CD4-positive, alpha-beta memory T cell (primary cell): ENCODE data around the gene CDH13. TPM values are rescaled to one million over a fixed set of nuclear protein-coding genes. Genes with fewer than 3 reads are reported as not detected.

Experiments used
- CTCF ChIA-PET: fragments of 350-600 bp; sonication (Branson Sonifier 250); formaldehyde crosslinking; loops from one replicate; lab custom pipeline; 2021; ENCODE audit warnings: inconsistent platforms; ENCODE audit not compliant: partially characterized antibody; lab: Charles Lee
- POLR2A ChIA-PET: fragments of 350-600 bp; sonication (Branson Sonifier 250); formaldehyde crosslinking; loops from one replicate; lab custom pipeline; 2021; ENCODE audit not compliant: partially characterized antibody; lab: Charles Lee
- DNase-seq, 5 donors: peaks; one replicate each; pipeline versions ENCODE4 v3.0.0 to v3.0.0-alpha.2; 2020 to 2022; ENCODE audit warnings: mixed read lengths in 1 of 5
- H3K27ac ChIP-seq: one replicate; pipeline ENCODE4 v1.7.0; 2013; ENCODE audit warnings: low read depth, low read length
- H3K27me3 ChIP-seq: 2 replicates; pipeline ENCODE4 v1.7.0; 2013; ENCODE audit warnings: mild to moderate bottlenecking, low read length, moderate library complexity; ENCODE audit not compliant: insufficient read depth
- H3K36me3 ChIP-seq: 2 replicates; pipeline ENCODE4 v1.7.0; 2013; ENCODE audit warnings: mild to moderate bottlenecking, low read length, moderate library complexity; ENCODE audit not compliant: insufficient read depth
- H3K4me1 ChIP-seq: 2 replicates; pipeline ENCODE4 v1.7.0; 2013; ENCODE audit warnings: mild to moderate bottlenecking, low read length, moderate library complexity; ENCODE audit not compliant: insufficient read depth
- H3K4me3 ChIP-seq, 2 donors: one replicate each; pipeline ENCODE4 v1.7.0; 2013; ENCODE audit warnings: low read length in 2 of 2, mild to moderate bottlenecking in 1 of 2
- H3K9me3 ChIP-seq, 2 donors: one replicate each; pipeline ENCODE4 v1.7.0; 2013; ENCODE audit warnings: low read length in 2 of 2, control low read depth in 1 of 2; ENCODE audit not compliant: control insufficient read depth in 1 of 2
- H3K27ac Mint-ChIP-seq, 7 donors: one replicate each; pipeline ENCODE4 v1.8.0; 2020 to 2021; ENCODE audit warnings: mixed read lengths in 7 of 7, mild to moderate bottlenecking in 6 of 7, inconsistent platforms in 3 of 7, moderate library complexity in 3 of 7
- H3K27me3 Mint-ChIP-seq, 2 donors: one replicate each; pipeline ENCODE4 v1.8.0; 2020 to 2021; ENCODE audit warnings: mixed read lengths in 2 of 2
- H3K36me3 Mint-ChIP-seq, 2 donors: one replicate each; pipeline ENCODE4 v1.8.0; 2020 to 2021; ENCODE audit warnings: mixed read lengths in 2 of 2, inconsistent platforms in 1 of 2, mild to moderate bottlenecking in 1 of 2
- H3K4me1 Mint-ChIP-seq, 4 donors: one replicate each; pipeline ENCODE4 v1.8.0; 2020 to 2021; ENCODE audit warnings: mixed read lengths in 4 of 4, mild to moderate bottlenecking in 1 of 4
- H3K4me3 Mint-ChIP-seq, 8 donors: one replicate each; pipeline ENCODE4 v1.8.0; 2020 to 2021; ENCODE audit warnings: mixed read lengths in 8 of 8, mild to moderate bottlenecking in 7 of 8, moderate library complexity in 6 of 8, inconsistent platforms in 3 of 8
- H3K9me3 Mint-ChIP-seq, 8 donors: one replicate each; pipeline ENCODE4 v1.8.0; 2020 to 2021; ENCODE audit warnings: mixed read lengths in 8 of 8, mild to moderate bottlenecking in 5 of 8, inconsistent platforms in 3 of 8, moderate library complexity in 1 of 8
- intact Hi-C: fragments of 100-400 bp; cut with micrococcal nuclease; formaldehyde crosslinking; loops from one replicate; pipeline ENCODE4 v1.15.1; 2023
- polyA plus RNA-seq, 2 donors: library from polyadenylated mRNA; unstranded; fragments of 300-500 nt; fragmentation: Illumina TruSeq; gene quantifications; one replicate each; pipeline ENCODE4 v1.2.3, GENCODE V29; 2021
- total RNA-seq, 2 experiments: library from RNA; stranded (reverse); gene quantifications; one replicate each; pipeline ENCODE4 v1.2.3, GENCODE V29; 2021

Gene CDH13
- total and polyA plus RNA-seq, 4 experiments from 2014 or later = not detected

DNA sequence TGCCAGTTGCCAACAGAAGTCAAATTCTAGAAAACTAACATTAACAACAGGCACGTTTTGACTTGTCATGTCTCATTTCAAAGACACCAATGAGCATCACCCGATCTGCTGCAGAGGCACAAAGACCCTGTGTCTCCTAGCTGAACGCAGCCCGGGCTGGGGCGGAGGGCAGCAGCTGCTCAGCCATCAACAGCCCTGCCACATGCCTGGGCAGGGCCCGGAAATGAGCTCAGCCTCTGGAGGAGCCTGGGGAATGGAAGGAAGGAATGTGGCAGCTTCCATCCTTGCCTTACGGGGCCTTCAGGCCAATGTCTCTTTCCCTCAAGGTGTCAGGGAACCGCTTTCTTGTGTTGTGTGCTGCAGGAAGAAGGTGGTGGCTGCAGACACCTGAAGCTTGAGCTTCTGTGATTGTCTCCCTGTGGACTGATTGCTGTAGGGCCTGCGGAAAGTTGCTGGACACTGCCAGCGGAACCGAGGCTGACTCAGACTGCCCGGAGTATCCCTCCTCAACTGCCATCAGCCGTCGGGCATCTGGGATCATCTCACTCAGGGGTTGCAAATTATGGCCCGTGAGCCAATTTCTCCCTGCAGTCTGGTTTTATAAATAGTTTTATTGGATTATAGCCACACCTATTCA lies 7.3 kb downstream of the CDH13 start:
- Mint-ChIP-seq H3K4me1 (no peaks in the 10 kb centered on the region), H3K9me3 (no peaks in the 10 kb centered on the region), H3K36me3 (no peaks in the 10 kb centered on the region), H3K4me3 (no peak overlapping the region), H3K27ac (no peak overlapping the region), H3K27me3 (peaks cover 12 to 21% of the 10 kb centered on the region in 2 donors)
- H3K9me3 ChIP-seq = no peaks in the 10 kb centered on the region
- intact Hi-C loops = loop anchor here (5.0 kb wide), 1 partner anchor 583 kb away; no protein-coding TSS in a partner anchor
- H3K4me1 ChIP-seq = no peaks in the 10 kb centered on the region
- H3K4me3 ChIP-seq = no peak overlapping the region
- ChIA-PET POLR2A (no interaction called here), CTCF (interaction anchor here (1.3 to 2.5 kb wide), 3 partner anchors 33 to 38 kb away, joined by 3 to 8 read pairs (median 7); no protein-coding TSS in a partner anchor)
- H3K27ac ChIP-seq = no peak overlapping the region
- no peaks in the 10 kb centered on the region for H3K36me3 ChIP-seq
- no peak for DNase-seq
- H3K27me3 ChIP-seq = no peaks in the 10 kb centered on the region

GRCh38 chr16:82634955-82635610 lies 8.3 kb downstream of the CDH13 start:
- no peak overlapping the region for H3K27ac ChIP-seq
- no peaks in the 10 kb centered on the region for H3K27me3 ChIP-seq
- no peaks in the 10 kb centered on the region for H3K9me3 ChIP-seq
- no peaks in the 10 kb centered on the region for H3K36me3 ChIP-seq
- peaks cover 0 to 4% (median 2%) of the 10 kb centered on the region in 4 donors for H3K4me1 Mint-ChIP-seq
- no peak overlapping the region for H3K27ac Mint-ChIP-seq
- peaks cover 10 to 14% of the 10 kb centered on the region in 2 donors for H3K27me3 Mint-ChIP-seq
- intact Hi-C loops = loop anchor here (5.0 kb wide), 1 partner anchor 582 kb away; no protein-coding TSS in a partner anchor
- no peaks in the 10 kb centered on the region for H3K9me3 Mint-ChIP-seq
- H3K36me3 Mint-ChIP-seq = no peaks in the 10 kb centered on the region
- H3K4me1 ChIP-seq = no peaks in the 10 kb centered on the region
- no peak overlapping the region for H3K4me3 ChIP-seq
- no peak overlapping the region for H3K4me3 Mint-ChIP-seq
- CTCF ChIA-PET = no interaction called here
- no peak for DNase-seq
- POLR2A ChIA-PET = no interaction called here

GRCh38 chr16:82636485-82636884 lies 9.7 kb downstream of the CDH13 start:
- peaks cover 0 to 6% of the 10 kb centered on the region in 2 donors for H3K27me3 Mint-ChIP-seq
- intact Hi-C loops = no loop called here
- POLR2A ChIA-PET = no interaction called here

GRCh38 chr16:82636958-82637357 lies 10.2 kb downstream of the CDH13 start:
- Histone ChIP-seq H3K4me1 (peaks cover 5% of the 10 kb centered on the region), H3K4me3 (no peak overlapping the region), H3K27me3 (no peaks in the 10 kb centered on the region), H3K36me3 (no peaks in the 10 kb centered on the region), H3K9me3 (no peaks in the 10 kb centered on the region), H3K27ac (no peak overlapping the region)
- Mint-ChIP-seq H3K27ac (no peak overlapping the region), H3K4me3 (no peak overlapping the region), H3K4me1 (peaks cover 4 to 7% (median 5%) of the 10 kb centered on the region in 4 donors), H3K36me3 (no peaks in the 10 kb centered on the region), H3K27me3 (peaks cover 0 to 4% of the 10 kb centered on the region in 2 donors), H3K9me3 (no peaks in the 10 kb centered on the region)
- DNase-seq = no peak
- intact Hi-C loops = no loop called here
- ChIA-PET CTCF (no interaction called here), POLR2A (no interaction called here)

More at GRCh38 chr16:82636485-82636884, 9.7 kb downstream of the CDH13 start:
- H3K36me3 Mint-ChIP-seq = no peaks in the 10 kb centered on the region
- DNase-seq = no peak
- CTCF ChIA-PET = no interaction called here
- Histone ChIP-seq H3K27ac (no peak overlapping the region), H3K27me3 (no peaks in the 10 kb centered on the region), H3K9me3 (no peaks in the 10 kb centered on the region), H3K4me1 (peaks cover 2% of the 10 kb centered on the region), H3K36me3 (no peaks in the 10 kb centered on the region), H3K4me3 (no peak overlapping the region)
- no peak overlapping the region for H3K27ac Mint-ChIP-seq
- H3K9me3 Mint-ChIP-seq = no peaks in the 10 kb centered on the region
- H3K4me3 Mint-ChIP-seq = no peak overlapping the region
- peaks cover 2 to 5% (median 4%) of the 10 kb centered on the region in 4 donors for H3K4me1 Mint-ChIP-seq

DNA sequence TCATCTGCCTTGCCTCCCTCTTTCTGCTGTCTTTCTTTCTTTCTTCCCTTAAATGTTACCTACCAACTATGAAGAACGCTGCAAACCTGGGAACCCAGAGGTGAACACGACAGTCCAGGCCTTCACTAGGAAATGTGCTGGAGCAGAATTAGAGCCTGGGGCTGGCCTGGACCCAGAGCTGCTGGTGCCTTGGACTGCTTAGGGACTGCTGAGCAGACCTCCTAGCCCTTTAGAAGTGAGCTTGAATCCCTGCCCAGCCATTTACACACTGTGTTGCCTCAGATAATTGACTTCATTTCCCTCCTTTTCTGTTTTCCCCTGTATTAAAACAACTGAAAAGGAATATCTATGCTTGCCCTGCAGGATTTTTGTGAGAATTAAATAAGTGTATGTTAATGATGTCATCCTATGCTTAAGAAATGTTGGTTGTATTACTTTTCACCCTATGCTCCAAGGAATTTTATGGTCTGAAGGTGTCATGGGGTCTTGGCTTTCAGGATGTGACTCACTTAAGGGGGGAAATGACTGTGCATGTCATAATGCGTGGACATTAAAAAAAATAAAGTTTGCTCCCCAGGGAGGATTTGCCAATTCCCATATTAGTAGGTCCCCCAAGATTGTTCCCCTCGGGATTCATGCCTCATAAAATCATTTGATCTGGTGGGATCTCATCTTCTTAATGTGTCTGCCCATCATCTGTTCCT lies 11.5 kb downstream of the CDH13 start:
- intact Hi-C loops = no loop called here
- CTCF ChIA-PET = interaction anchor here (1.3 to 8.5 kb wide), 3 partner anchors 16 to 39 kb away, joined by 6 to 129 read pairs (median 123); no protein-coding TSS in a partner anchor
- peaks cover 4 to 7% (median 5%) of the 10 kb centered on the region in 4 donors for H3K4me1 Mint-ChIP-seq
- DNase-seq = no peak
- H3K4me3 Mint-ChIP-seq = no peak overlapping the region
- Histone ChIP-seq H3K9me3 (no peaks in the 10 kb centered on the region), H3K36me3 (no peaks in the 10 kb centered on the region), H3K27ac (no peak overlapping the region), H3K4me1 (peaks cover 5% of the 10 kb centered on the region), H3K27me3 (no peaks in the 10 kb centered on the region), H3K4me3 (no peak overlapping the region)
- peak overlapping the region in 1 of 7 donors; percentile 30 for H3K27ac Mint-ChIP-seq
- no peaks in the 10 kb centered on the region for H3K36me3 Mint-ChIP-seq
- no peaks in the 10 kb centered on the region for H3K9me3 Mint-ChIP-seq
- POLR2A ChIA-PET = no interaction called here
- no peaks in the 10 kb centered on the region for H3K27me3 Mint-ChIP-seq

GRCh38 chr16:82639263-82639662 lies 12.5 kb downstream of the CDH13 start:
- intact Hi-C loops = no loop called here
- Histone ChIP-seq H3K36me3 (no peaks in the 10 kb centered on the region), H3K27ac (no peak overlapping the region), H3K4me3 (no peak overlapping the region), H3K4me1 (peaks cover 5% of the 10 kb centered on the region), H3K27me3 (no peaks in the 10 kb centered on the region), H3K9me3 (no peaks in the 10 kb centered on the region)
- CTCF ChIA-PET = interaction anchor here (0.8 to 8.5 kb wide), 9 partner anchors 9 to 70 kb away, joined by 3 to 129 read pairs (median 6); no protein-coding TSS in a partner anchor
- Mint-ChIP-seq H3K9me3 (no peaks in the 10 kb centered on the region), H3K4me1 (peaks cover 4 to 7% (median 5%) of the 10 kb centered on the region in 4 donors), H3K36me3 (no peaks in the 10 kb centered on the region), H3K27ac (no peak overlapping the region), H3K27me3 (no peaks in the 10 kb centered on the region), H3K4me3 (no peak overlapping the region)
- POLR2A ChIA-PET = interaction anchor here (0.9 kb wide), 1 partner anchor 16 kb away, joined by 3 read pairs; no protein-coding TSS in a partner anchor
- DNase-seq = no peak
